ENCODE data around the gene CAMKMT.

CAMKMT gene

GRCh38 chr2:44718431-44718830 is 356.7 kb downstream of the CAMKMT start:
- TF ChIP-seq ZFX (IDR thresholded peaks at IDR 0.05) (no peak), CTCF (conservative IDR thresholded peaks at IDR 0.05) (no peak)
- no peak overlapping the region for H3K27ac ChIP-seq

GRCh38 chr2:44719562-44719961 is 357.8 kb downstream of the CAMKMT start:
- TF ChIP-seq ZFX (IDR thresholded peaks at IDR 0.05), result no peak
- no peak for TF ChIP-seq CTCF (conservative IDR thresholded peaks at IDR 0.05)

GRCh38 chr2:44722026-44722625 is 360.4 kb downstream of the CAMKMT start:
- H3K27ac ChIP-seq, result no peak overlapping the region
- TF ChIP-seq CTCF (conservative IDR thresholded peaks at IDR 0.05) (no peak), ZFX (IDR thresholded peaks at IDR 0.05) (no peak)

More at GRCh38 chr2:44719562-44719961, 357.8 kb downstream of the CAMKMT start:
- H3K27ac ChIP-seq, result no peak overlapping the region

- no peak overlapping the region for H3K27ac ChIP-seq
- TF ChIP-seq CTCF (conservative IDR thresholded peaks at IDR 0.05), result no peak
- TF ChIP-seq ZFX (IDR thresholded peaks at IDR 0.05), result no peak
These were observed 362.2 kb downstream of the CAMKMT start for GRCh38 chr2:44723921-44724320.

- TF ChIP-seq ZFX (IDR thresholded peaks at IDR 0.05) (no peak), CTCF (conservative IDR thresholded peaks at IDR 0.05) (no peak)
- peak overlapping the region; percentile 44; the same call in 1 of the 2 replicates for H3K27ac ChIP-seq
These were observed 368.8 kb downstream of the CAMKMT start for GRCh38 chr2:44730593-44730992.

- H3K27ac ChIP-seq, result no peak overlapping the region
- TF ChIP-seq CTCF (conservative IDR thresholded peaks at IDR 0.05), result no peak
- no peak for TF ChIP-seq ZFX (IDR thresholded peaks at IDR 0.05)
These were observed 369.8 kb downstream of the CAMKMT start for GRCh38 chr2:44731505-44731904.

- TF ChIP-seq CTCF (conservative IDR thresholded peaks at IDR 0.05) (no peak), ZFX (IDR thresholded peaks at IDR 0.05) (no peak)
- H3K27ac ChIP-seq, result no peak overlapping the region
These were observed 374.7 kb downstream of the CAMKMT start for GRCh38 chr2:44736270-44736942.
